Skeletal muscle cell (primary cell): ENCODE results near the gene MPPE1.
"Not testable (repeated sequence)": the region's sequence is repeated elsewhere in the genome, so short reads cannot be mapped to it uniquely, and the experiment has no call there.

Experiments used
- DNase-seq: peaks from one replicate; pipeline ENCODE4 v3.0.0-alpha.2; 2010; ENCODE audit warnings: low read depth
- H3K4me3 ChIP-seq: 2 replicates; pipeline ENCODE4 v1.5.1; 2011; ENCODE audit warnings: low read depth, mild to moderate bottlenecking, control low read depth, low read length, moderate library complexity

MPPE1 gene, protein sequence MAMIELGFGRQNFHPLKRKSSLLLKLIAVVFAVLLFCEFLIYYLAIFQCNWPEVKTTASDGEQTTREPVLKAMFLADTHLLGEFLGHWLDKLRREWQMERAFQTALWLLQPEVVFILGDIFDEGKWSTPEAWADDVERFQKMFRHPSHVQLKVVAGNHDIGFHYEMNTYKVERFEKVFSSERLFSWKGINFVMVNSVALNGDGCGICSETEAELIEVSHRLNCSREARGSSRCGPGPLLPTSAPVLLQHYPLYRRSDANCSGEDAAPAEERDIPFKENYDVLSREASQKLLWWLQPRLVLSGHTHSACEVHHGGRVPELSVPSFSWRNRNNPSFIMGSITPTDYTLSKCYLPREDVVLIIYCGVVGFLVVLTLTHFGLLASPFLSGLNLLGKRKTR

DNA sequence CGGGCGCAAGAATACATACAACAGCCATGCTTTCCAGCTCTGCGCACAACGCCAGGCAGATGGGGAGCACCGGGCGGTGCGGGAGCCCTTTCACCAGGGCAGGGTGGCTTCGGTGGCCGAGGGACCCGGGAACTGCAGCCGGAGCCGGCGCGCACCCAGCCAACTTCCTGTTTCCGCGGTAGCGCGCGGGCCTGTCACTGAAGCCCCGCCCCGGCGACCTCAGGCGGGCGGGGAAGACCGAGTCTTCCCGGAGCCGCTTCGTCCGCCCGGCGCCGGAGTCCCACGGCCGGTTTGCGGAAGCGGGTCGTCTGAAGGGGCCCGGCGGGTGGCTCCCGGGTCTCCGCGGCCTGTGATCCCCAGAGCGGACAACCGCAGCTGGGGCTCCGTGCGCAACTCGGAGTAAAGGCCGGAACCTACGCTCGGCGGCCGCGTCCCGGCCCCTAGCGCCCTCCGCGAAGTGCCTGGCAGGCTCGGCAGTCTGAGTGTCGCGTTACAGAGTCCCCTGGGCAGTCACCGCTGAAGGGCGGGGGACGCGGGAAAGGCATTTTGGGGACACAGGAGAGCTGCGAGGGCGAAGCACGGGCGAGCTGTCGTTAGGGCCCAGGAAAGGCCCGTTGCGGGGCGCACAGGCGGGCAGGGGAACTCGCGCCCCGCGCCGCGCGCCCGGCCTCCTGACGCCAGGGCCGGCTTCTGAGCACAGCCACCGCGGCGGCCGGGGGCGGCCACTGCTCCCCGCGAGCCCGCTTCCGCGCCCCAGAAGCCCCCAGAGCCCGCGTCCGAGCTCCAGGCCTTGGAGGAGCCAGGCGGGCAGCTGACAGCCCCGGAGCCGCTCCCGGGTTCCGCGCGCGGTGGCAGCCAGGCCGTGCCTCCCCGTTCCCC lies at the start of gene MPPE1:
MPPE1 (minus strand) TSS at position 136 of the 879 bp plus-strand sequence. CDS start 11,053 bp downstream, outside the sequence.
- H3K4me3 ChIP-seq, result peak within 1 kb of the TSS; percentile 76
- peak; percentile 51 for DNase-seq

DNA sequence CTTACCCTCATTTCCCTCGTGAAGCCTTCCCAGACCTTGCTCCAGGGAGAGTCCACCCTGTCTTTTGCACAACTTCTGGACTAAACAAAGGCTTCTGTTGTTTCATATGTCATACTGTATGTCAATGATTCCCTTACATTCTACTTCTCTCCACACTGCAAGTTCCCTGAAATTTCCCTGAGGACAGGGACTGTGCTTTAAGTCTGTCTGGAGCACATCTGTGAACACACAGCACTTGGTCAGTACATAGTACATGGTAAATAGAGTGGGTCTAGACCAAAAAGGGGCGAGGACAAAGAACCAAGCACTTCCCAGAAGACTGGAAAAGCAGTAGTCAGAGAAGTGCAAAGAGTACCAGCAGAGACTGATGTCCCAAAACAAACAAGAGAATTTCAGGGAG lies 49.5 kb upstream of the MPPE1 start:
- no peak overlapping the region for H3K4me3 ChIP-seq
- DNase-seq, result no peak

DNA sequence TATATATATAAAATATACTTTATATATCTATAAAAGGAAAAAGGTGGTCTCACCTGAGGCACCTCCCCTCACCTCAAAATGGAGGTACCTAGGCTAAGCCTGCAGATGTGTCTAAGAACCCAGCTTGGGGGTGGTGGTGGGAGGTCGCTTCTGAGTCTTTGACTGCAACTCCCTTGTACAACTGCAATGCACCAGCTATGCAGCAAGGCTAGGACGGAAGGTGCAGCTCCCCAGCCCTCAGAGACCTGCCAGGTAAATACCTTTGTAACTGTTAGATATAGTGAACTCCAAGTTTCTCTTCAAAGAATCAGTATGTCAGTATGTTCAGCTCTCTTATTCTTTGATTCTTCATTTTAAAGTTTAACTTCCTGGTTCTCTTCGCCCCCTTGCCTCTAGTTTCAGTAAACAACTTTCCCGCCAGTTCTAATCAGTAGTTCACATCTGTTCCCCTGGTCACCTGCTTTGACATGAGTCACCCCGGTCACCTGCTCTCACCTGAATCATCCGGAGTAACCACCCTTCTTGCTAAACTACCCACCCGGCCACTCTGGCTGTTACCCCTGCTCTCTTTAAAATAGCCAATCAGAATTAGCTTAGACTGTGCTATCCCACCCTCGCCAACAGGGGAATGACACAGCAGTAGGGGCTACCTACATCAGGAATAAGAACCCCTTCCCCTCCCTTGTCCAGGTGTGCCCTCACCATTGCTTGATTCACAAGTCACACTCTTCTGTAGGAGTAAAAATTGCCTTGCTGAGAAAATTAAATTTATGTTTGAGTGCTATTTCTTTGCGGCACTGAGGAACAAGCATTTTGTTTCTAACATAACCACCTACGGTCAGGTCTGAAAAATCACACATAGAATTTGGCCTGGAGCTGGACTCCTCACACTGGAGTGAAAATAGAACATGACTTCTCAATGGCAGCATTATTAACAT lies 48.5 kb upstream of the MPPE1 start:
- DNase-seq, result no peak
- no peak overlapping the region for H3K4me3 ChIP-seq

DNA sequence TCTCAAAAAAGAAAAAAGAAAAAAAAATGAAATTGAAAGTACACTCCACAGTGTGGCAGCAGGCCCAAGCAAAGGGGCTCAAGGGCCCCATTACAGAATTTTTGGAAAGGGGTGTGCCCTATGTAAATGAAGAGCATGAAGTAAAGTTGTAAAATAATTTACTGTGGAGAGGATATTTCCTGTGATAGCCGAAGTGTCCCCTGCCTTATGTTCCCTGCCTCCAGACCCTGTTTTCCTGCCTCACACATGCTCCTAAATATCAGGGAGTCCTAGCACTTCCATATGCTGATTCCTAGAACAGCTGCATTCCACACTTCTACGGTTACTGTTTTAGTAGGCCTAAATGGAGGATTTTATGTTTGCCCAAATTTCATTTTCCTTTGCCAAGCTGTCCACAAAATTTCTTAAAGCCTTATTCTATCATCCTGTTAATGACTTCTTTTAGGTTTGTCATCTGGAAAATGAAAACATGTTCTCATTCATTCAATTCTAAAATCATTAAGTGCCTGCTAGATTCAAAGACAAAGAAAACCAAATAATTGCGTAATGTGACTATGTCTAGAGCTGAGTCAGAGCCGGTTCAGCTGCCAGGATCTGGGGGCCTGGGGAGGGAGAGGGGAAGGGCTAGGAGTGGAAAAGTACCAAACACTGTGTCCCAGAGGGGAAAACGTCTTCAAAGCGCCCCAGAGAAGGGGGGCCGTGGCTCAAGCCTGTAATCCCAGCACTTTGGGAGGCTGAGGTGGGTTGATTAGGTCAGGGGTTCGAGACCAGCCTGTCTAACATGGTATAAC lies 47.3 kb upstream of the MPPE1 start:
- H3K4me3 ChIP-seq, result no peak overlapping the region
- DNase-seq, result peak; percentile 81

DNA sequence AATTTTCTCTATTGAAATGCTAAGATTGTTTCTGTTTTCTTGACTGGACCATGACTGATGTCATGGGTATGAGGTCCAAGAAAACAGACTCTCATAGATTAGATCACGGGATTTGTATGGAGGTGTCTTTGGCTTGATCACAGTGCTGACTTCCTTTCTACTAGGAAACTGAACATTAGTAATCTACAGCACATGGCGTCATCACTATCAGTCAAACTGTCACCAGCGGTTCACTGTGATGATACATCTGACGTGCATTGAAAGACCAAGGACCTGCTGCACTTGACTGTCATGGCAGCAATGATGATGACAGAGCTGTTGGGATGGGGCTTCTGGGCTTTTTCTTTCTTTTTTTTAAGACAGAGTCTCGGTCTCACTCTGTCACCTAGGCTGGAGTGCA lies 45.0 kb upstream of the MPPE1 start:
- no peak for DNase-seq
- no peak overlapping the region for H3K4me3 ChIP-seq

DNA sequence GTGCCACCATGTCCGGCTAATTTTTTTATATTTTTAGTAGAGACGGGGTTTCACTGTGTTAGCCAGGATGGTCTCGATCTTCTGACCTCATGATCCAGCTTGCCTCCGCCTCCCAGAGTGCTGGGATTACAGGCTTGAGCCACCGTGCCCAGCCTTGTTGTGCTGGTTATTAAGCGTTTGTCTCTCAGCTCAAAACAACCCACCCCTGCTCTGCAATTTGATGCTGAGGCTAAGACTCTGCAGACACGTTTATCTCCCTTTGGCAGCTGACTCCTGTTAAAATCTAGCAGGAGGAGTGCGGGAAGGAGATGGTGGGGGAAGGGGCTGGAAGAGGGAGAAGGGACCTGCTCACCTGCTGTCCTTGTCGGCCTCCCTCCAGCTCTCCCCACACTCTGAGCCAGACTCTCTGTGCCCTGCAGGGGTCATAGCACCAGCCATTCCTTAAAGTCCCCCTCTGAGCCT lies 43.3 kb upstream of the MPPE1 start:
- DNase-seq, result no peak
- H3K4me3 ChIP-seq, result no peak overlapping the region

DNA sequence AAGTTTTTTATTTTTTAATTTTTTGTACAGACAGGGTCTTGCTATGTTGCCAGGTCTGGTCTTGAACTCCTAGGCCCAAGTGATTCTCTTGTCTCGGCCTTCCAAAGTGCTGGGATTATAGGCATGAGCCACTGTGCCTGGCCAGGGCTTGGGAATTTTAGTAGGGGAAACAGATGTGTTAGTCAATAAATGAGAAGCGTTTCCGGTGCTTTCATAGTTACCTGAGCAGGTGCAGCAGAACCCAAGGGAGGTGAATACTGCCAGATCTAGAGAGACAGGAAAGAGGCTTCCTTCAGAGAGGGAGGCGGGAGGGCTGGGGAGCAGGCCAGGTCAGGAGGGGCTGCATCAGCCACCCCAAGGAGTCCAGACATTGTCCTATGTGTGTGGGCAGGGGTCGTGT lies 42.7 kb upstream of the MPPE1 start:
- no peak overlapping the region for H3K4me3 ChIP-seq
- DNase-seq, result no peak

DNA sequence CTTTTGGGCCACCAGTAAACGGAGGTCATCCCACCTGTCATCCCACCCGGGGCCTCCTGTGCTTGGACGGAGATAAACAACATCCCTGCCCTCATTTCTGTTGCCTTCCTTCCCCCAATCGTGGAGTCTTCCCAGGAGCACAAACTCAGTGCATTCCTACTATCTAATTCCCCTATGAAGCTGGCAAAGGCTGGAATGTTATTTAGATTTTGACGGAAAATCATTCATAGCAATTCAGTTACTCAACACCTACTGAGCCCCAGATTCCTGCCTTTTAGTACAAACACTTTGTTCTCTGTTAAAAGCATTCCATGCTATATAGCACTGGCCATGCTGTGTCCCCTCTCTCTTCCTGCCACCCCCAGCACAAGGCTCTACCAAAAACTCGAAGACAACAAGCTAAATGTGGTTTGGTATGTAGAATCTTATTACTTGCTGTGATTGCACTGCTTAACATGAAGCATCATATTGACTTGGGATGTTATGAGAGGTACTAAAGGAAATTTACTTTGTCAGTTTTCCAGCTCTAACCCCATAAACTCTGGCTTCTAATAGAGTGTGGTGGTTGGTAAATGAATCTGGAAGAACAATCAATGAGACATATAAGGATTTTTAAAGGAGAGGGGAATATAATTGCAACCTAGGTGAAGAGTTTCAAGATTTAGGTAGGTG lies 40.9 kb upstream of the MPPE1 start:
- DNase-seq, result no peak
- H3K4me3 ChIP-seq, result no peak overlapping the region

DNA sequence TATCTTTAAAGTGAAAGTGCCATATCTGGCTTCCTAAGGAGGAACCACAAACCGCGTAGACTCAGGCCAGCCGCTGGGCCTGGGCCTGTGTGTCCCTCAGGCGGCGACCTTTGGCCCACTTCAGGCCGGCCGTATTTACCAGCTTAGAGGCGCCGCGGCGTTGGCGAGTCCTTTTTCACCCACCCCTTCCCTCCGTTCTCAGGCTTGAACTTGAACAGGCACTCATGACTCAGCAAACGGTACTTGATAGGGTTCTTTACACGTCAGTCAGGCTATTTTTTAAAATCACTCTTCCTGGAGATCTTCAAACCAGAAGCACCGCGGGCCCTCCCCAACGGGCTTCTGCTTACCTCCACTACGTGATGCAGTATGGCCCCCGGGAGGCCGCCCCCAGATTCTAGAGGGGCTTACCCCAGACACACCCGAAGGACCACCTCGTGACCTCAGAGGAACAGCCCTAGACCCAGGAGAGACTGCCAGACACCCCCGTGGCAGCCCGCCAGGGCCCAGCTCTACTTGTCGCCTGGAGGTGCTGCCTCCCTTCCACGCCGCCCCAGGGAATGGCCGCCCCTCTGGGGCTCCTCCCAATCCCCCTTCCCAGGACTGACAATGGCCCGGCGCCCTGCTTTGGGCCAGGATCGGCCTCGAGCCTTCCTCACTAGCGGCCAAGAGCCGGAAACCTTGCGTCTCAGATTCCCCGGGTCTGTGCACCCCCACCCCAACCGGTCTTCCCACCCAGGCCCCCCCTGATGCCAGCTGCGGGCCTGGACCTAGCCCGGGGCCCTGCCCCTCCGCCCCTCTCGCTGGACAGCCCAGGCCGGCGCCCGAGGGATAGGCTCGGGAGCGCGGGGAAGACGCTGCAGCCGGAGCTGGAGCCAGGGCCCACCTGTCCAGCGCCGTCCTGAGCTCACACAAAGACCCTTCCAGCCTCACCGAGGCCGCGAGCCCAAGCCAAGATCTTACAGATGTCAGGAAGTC lies 39.4 kb upstream of the MPPE1 start:
- H3K4me3 ChIP-seq, result peak overlapping the region; percentile 36
- peak; percentile 93 for DNase-seq

DNA sequence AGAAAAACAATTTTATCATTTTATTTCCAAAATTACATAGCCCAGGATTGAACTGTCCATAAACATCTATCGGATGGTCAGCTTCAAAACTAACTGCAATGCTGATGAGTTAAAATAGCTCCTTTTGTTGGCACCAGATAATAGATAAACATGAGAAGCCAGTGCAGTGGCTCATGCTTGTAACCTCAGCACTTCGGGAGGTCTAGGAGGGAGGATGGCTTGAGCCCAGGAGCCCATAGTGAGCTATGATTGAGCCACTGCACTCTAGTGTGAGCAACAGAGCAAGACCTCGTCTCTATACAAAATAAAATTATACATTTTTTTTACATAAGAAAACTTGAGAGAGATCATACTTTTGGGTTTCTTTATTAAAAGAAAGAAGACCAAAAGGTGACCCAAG lies 38.6 kb upstream of the MPPE1 start:
- DNase-seq, result no peak
- H3K4me3 ChIP-seq, result peak overlapping the region; percentile 36

DNA sequence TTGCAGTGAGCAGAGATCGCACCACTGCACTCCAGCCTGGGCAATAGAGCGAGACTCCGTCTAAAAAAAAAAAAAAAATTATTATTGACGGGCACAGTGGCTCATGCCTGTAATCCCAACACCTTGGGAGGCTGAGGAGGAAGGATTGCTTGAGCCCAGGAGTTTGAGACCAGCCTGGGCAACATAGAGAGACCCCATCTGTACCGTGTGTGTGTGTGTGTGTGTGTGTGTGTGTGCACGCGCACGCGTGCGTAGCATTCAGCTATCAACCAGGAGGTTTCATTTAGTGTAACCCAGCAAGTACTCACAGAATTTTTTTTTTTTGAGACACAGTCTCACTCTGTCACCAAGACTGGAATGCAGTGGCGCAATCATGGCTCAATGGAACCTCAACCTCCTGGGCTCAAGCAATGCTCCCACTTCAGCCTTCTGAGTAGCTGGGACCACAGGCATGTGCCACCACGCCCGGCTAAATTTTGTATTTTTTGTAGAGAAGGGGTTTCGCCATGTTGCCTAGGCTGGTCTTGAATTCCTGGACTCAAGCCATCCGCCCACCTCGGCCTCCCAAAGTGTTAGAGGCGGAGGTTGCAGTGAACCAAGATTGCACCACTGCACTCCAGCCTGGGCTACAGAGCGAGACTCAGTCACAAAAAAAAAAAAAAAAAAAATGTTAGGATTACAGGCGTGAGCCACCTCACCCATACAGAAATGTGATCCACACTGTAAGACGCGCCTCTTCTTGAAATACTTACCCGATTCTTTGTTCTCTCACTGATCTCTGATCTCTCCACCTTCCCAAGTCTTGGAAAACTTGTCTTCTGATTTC lies 37.9 kb upstream of the MPPE1 start:
- not testable (repeated sequence) for H3K4me3 ChIP-seq, DNase-seq

DNA sequence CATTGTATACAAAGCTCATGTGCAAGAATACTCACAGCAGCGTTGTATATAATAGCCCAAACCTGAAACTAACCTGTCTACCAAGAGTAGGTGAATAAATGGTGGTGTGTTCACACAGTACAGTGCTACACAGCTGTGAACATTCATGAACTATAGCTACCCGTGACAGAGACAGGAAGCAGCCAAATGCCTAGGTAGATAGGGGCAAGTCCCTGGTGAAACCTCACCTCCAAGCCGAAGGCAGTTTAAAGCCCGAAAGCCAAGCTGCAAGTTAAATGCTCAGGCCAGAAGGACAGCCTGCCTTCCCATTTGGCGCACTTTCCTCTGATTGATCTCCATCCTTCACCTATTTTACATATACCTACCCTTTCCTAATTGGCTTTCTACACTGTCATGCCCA lies 36.7 kb upstream of the MPPE1 start:
- no peak overlapping the region for H3K4me3 ChIP-seq
- DNase-seq, result no peak

DNA sequence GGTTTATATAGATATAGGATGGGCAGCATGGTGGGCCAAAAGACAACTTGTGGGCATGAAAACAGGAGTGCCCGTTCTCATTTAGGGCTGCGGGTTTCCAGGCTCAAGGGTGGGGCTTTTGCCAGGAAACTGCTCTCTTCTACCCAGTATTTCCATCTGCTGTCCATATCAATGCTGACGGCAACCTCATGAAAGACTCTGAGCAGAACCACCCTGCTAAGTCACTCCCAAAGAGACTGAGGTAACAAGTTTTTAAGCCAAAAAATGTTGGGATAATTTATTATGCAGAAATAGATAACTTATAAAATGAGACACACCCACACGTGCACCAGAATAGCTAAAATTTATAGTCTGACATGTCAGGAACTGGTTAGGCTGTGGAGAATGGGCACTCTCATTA lies 36.1 kb upstream of the MPPE1 start:
- H3K4me3 ChIP-seq, result no peak overlapping the region
- DNase-seq, result no peak

DNA sequence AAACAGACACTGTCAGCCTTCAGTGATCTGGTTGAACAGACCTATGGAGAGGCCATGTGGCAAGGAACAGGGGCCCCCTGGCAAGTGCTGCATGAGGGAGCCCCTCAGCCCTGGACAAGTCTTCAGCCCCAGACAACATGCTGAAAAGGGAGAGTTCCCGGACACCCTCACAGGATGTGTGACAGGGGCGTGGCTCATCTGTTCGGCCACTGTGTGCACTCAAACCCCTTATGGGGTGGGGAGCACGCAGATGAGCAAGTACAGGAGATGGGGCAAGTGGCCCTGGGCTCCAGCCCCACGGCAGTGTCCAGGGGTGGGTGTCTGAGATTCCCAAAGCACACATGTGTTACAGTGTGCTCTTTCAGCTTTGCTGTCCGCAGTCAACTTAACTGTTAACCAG lies 35.4 kb upstream of the MPPE1 start:
- DNase-seq, result no peak
- no peak overlapping the region for H3K4me3 ChIP-seq

DNA sequence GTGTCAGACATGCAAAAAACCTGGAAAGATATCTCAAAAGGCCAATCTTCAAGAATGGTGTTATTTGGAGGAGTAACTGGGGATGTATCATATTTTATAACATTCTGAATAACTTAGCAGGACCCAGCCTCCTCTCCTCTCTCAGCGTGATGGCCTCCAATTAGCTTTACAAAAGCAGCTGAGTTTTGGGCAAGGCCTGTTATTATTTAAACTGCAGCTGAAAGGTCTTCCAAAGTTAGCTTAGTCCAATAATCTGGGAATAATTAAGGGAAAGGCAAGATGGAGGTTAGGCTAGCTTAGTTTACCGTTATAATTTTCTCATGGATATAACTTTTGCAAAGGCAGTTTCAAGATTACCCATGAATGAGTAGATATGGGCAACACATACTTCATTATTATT lies 32.8 kb upstream of the MPPE1 start:
- H3K4me3 ChIP-seq, result no peak overlapping the region
- DNase-seq, result no peak

DNA sequence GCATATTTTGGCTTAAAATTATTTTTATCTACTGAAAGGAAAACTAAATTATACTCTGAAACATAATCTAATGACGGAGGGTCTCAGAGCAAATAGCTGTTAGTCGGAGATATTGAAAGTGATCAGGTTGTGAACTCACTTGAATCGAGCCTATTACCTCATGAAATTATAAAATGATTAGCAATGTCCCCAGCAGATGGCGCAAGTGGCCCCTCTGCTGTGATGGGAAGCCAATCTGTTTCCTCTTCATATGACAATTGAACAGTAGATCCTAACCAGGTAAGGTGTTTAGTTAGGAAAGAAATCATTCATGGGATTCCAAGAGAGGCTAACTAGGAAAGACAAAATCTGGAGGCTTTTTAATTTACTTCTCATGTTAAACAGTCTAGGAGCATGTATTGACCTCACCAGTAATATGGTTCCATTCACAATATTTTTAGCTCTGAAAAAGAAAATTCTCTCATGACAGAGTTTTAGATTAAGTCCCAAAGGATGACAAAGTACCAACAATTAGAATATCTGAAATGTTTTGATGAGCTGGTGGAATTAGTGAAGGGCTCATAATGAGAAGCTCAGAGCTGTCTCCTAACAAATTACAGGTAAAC lies 29.9 kb upstream of the MPPE1 start:
- no peak for DNase-seq
- H3K4me3 ChIP-seq, result no peak overlapping the region
